Measurements from ENCODE around the gene ITGA2B. TPM values are rescaled to one million over a fixed set of nuclear protein-coding genes. Genes with fewer than 3 reads are reported as not detected.

Gene ITGA2B
- total and polyA plus RNA-seq, 10 of the 15 experiments (the other 5 are each of a cell fraction or from before 2014, with no cell fraction given), result 0.04 to 0.51 (median 0.21) TPM; not detected in 1

GRCh38 chr17:44362949-44363612 lies 26.4 kb downstream of the ITGA2B start (continued):
- TF ChIP-seq ZBED1 (IDR thresholded peaks at IDR 0.05; ENCODE audit: borderline replicate concordance), result no peak

DNA sequence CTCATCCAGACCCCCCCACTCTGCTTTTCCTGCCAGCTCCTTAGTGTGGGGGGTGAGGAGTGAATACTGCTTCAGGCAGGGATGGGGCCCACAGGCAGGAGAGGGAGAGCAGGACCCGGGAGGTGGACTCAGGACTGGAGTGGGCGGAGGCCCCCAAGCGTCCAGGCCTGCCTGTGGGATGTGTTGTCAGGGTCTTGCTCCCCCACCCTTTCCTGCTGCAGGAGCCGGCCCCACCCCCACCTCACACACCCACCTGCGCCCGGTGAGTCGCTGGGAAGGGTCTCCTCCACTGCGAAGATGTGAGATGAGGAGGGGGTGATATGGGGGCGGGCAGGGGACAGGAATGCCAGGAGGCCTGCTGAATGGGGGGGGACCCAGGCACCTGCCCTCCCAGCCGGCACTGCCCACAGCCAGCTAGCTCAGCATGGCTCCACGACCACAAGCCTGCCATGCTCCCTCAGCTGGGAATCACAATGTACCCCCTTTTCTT lies 26.9 kb downstream of the ITGA2B start:
- SMC1A ChIA-PET (ENCODE audit: uncharacterized antibody, unreplicated experiment), result no interaction called here
- CTCF ChIA-PET, result interaction anchor here (1.1 to 2.9 kb wide), 10 partner anchors 9 to 562 kb away, joined by 3 to 11 read pairs (median 6); no protein-coding TSS in a partner anchor
- Histone ChIP-seq H3K27me3 (replicated peaks in 1 of 2; ENCODE audit: control insufficient read depth in 2 of 2, insufficient read depth in 2 of 2, low read length in 1 of 2) (peaks cover 0 to 2% of the 10 kb centered on the region in 2 experiments; a peak in 3 of 4 replicates), H3K36me3 (ENCODE audit: control insufficient read depth in 2 of 2, insufficient read depth in 2 of 2, low read length in 1 of 2) (no peaks in the 10 kb centered on the region), H3K9ac (ENCODE audit: control insufficient read depth, insufficient read depth, low read length) (no peak overlapping the region), H3K4me1 (ENCODE audit: control insufficient read depth, insufficient read depth, low read length) (no peaks in the 10 kb centered on the region), H3K27ac (ENCODE audit: control insufficient read depth, insufficient read depth) (no peak overlapping the region), H3K4me3 (peak overlapping the region; percentile 67; the same call in 1 of the 2 replicates), H2AFZ (ENCODE audit: control insufficient read depth, low read depth, low read length) (no peak overlapping the region), H3K79me2 (ENCODE audit: control insufficient read depth, insufficient read depth, low read length) (no peaks in the 10 kb centered on the region), H3K4me2 (ENCODE audit: control insufficient read depth, insufficient read depth) (peak overlapping the region; percentile 94; the same call in 1 of the 2 replicates), H3K9me3 (replicated peaks; ENCODE audit: control insufficient read depth, insufficient read depth, low read length) (no peaks in the 10 kb centered on the region), H4K20me1 (ENCODE audit: control insufficient read depth, insufficient read depth) (no peaks in the 10 kb centered on the region)
- BruUV-seq (replicated peaks), result no TSS peak
- ATAC-seq (no peak), FAIRE-seq (no peak), DNase-seq (ENCODE audit: low read depth, low spot score) (no peak)
- in situ Hi-C loops (cut with MboI), result no loop called here
- RAD21 ChIA-PET (ENCODE audit: unreplicated experiment), result interaction anchor here (1.5 kb wide), 1 partner anchor 153 kb away, joined by 3 read pairs; no protein-coding TSS in a partner anchor
- POLR2A ChIA-PET, result interaction anchor here (0.6 to 1.5 kb wide), 2 partner anchors 35 to 797 kb away, joined by 3 to 7 read pairs; no protein-coding TSS in a partner anchor
- WGBS (ENCODE audit: insufficient coverage, insufficient replicate concordance, low lambda C conversion rate, missing lambda C conversion rate), result 18% methylated on average over 2 of the region's 11 CpGs
- intact Hi-C loops (cut with micrococcal nuclease; ENCODE audit: unreplicated experiment), result no loop called here
- TF ChIP-seq SREBF1 (IDR thresholded peaks at IDR 0.05; ENCODE audit: low read length) (no peak), BCL3 (IDR thresholded peaks at IDR 0.05; ENCODE audit: borderline replicate concordance, insufficient read depth, low read depth, low read length, poor library complexity, severe bottlenecking) (no peak), RELA (IDR thresholded peaks at IDR 0.05; ENCODE audit: borderline replicate concordance, partially characterized antibody) (no peak), E4F1 (IDR thresholded peaks at IDR 0.05; ENCODE audit: borderline replicate concordance, partially characterized antibody) (no peak), BACH1 (IDR thresholded peaks at IDR 0.05; ENCODE audit: borderline replicate concordance) (no peak), MXI1 (IDR thresholded peaks at IDR 0.05; ENCODE audit: low read depth, low read length) (no peak), ZBTB4 (CRISPR knock-in tag; IDR thresholded peaks at IDR 0.05) (no peak), ASH2L (IDR thresholded peaks at IDR 0.05; ENCODE audit: borderline replicate concordance, low read depth) (no peak), BRCA1 (IDR thresholded peaks at IDR 0.05; ENCODE audit: low read depth, low read length) (no peak), SIX5 (IDR thresholded peaks at IDR 0.05; ENCODE audit: low read depth, low read length, severe bottlenecking) (no peak)

All from GM12878 (cell line).